ENCODE measurements around the gene ZGRF1. TPM values are rescaled to one million over a fixed set of nuclear protein-coding genes. Genes with fewer than 3 reads are reported as not detected.
"Not testable (repeated sequence)": the region's sequence is repeated elsewhere in the genome, so short reads cannot be mapped to it uniquely, and the experiment has no call there.

Gene ZGRF1
- total RNA-seq, 1 donor from 2014 or later, result 7.1 TPM

DNA sequence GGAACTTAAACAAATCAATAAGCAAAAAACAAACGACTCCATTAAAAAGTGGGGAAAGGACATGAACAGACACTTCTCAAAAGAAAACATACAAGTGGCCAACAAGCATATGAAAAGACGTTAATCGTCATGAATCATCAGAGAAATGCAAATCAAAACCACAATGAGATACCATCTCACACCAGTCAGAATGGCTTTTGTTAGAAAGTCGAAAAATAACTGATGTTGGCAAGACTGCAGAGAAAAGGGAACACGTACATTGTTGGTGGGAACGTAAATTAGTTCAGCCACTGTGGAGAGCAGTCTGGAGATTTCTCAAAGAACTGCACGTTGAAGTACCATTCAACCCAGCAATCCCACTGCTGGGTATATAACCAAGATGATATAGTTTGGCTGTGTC lies 144.4 kb downstream of the ZGRF1 start:
- H3K4me3 ChIP-seq (ENCODE audit: low read depth, low read length), result no peak overlapping the region
- TF ChIP-seq, protein P1, sequence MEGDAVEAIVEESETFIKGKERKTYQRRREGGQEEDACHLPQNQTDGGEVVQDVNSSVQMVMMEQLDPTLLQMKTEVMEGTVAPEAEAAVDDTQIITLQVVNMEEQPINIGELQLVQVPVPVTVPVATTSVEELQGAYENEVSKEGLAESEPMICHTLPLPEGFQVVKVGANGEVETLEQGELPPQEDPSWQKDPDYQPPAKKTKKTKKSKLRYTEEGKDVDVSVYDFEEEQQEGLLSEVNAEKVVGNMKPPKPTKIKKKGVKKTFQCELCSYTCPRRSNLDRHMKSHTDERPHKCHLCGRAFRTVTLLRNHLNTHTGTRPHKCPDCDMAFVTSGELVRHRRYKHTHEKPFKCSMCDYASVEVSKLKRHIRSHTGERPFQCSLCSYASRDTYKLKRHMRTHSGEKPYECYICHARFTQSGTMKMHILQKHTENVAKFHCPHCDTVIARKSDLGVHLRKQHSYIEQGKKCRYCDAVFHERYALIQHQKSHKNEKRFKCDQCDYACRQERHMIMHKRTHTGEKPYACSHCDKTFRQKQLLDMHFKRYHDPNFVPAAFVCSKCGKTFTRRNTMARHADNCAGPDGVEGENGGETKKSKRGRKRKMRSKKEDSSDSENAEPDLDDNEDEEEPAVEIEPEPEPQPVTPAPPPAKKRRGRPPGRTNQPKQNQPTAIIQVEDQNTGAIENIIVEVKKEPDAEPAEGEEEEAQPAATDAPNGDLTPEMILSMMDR (conservative IDR thresholded peaks at IDR 0.05; ENCODE audit: low read depth, low read length), result no peak
- no peak for DNase-seq (ENCODE audit: low read depth)

DNA sequence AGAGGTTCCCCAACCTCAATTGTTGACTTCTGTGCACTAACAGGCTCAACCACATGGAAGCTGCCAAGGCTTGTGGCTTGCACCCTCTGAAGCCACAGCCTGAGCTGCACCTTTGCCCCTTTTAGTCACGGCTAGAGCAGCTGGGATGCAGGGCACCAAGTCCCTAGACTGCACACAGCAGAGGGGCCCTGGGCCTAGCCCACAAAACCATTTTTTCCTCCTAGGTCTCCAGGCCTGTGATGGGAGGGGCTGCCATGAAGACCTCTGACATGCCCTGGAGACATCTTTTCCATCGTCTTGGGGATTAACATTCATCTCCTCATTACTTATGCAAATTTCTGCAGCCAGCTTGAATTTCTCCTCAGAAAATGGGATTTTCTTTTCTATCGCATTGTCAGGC lies 145.9 kb downstream of the ZGRF1 start:
- DNase-seq (ENCODE audit: low read depth); H3K4me3 ChIP-seq (ENCODE audit: low read depth, low read length): not testable (repeated sequence)

Other genes starting within 250 kb of the ZGRF1 start
- gene NEUROG2, start 120.7 kb downstream of the ZGRF1 start, total RNA-seq, result not detected in 2 replicates
- 28.9 and 31.8 TPM in 2 replicates for gene LARP7, start 234 bp upstream of the ZGRF1 start, total RNA-seq

Measured in epithelial cell of proximal tubule (primary cell).